Mesothelial cell of epicardium (in vitro differentiated cells): Measurements from ENCODE around the gene MYL10. TPM values are rescaled to one million over a fixed set of nuclear protein-coding genes. Genes with fewer than 3 reads are reported as not detected.
A peak's percentile ranks its signal among the peaks of the same experiment; 100 is the strongest.

Experiments used
- DNase-seq, 2 experiments: peaks; one replicate each; pipeline ENCODE4 v3.0.0; 2021; ENCODE audit warnings: low spot score in 2 of 2; ENCODE audit not compliant: unreplicated experiment in 2 of 2
- H3K27ac Mint-ChIP-seq: 2 replicates; pipeline ENCODE4 v1.8.0; 2021; ENCODE audit warnings: mixed read lengths
- H3K27me3 Mint-ChIP-seq: 2 replicates; pipeline ENCODE4 v1.8.0; 2021; ENCODE audit warnings: low read depth, mixed read lengths
- H3K36me3 Mint-ChIP-seq: 2 replicates; pipeline ENCODE4 v1.8.0; 2021; ENCODE audit warnings: mixed read lengths
- H3K4me1 Mint-ChIP-seq: 2 replicates; pipeline ENCODE4 v1.8.0; 2021; ENCODE audit warnings: mixed read lengths
- H3K4me3 Mint-ChIP-seq: 2 replicates; pipeline ENCODE4 v1.8.0; 2021; ENCODE audit warnings: mild to moderate bottlenecking, moderate library complexity, mixed read lengths
- H3K9me3 Mint-ChIP-seq: 2 replicates; pipeline ENCODE4 v1.8.0; 2021; ENCODE audit warnings: mixed read lengths
- total RNA-seq: library from RNA; stranded (reverse); gene quantifications from 3 replicates; pipeline ENCODE4 v1.2.1, GENCODE V29; 2021
- TF ChIP-seq, protein P1 (sequence below): fragments of 200-600 bp; sonication (generic); IDR thresholded peaks from one replicate; pipeline ENCODE4 v1.5.0; 2021; ENCODE audit warnings: antibody characterized with exemption; ENCODE audit not compliant: unreplicated experiment

The MYL10 gene
- total RNA-seq, 1 donor from 2014 or later: not detected

GRCh38 chr7:101630591-101630990, 1.5 kb upstream of the MYL10 start:
- Mint-ChIP-seq H3K27ac (no peak overlapping the region), H3K9me3 (no peaks in the 10 kb centered on the region), H3K4me3 (no peak overlapping the region), H3K27me3 (peaks cover 11% of the 10 kb centered on the region), H3K4me1 (peaks cover 16% of the 10 kb centered on the region), H3K36me3 (no peaks in the 10 kb centered on the region)
- TF ChIP-seq, protein P1, sequence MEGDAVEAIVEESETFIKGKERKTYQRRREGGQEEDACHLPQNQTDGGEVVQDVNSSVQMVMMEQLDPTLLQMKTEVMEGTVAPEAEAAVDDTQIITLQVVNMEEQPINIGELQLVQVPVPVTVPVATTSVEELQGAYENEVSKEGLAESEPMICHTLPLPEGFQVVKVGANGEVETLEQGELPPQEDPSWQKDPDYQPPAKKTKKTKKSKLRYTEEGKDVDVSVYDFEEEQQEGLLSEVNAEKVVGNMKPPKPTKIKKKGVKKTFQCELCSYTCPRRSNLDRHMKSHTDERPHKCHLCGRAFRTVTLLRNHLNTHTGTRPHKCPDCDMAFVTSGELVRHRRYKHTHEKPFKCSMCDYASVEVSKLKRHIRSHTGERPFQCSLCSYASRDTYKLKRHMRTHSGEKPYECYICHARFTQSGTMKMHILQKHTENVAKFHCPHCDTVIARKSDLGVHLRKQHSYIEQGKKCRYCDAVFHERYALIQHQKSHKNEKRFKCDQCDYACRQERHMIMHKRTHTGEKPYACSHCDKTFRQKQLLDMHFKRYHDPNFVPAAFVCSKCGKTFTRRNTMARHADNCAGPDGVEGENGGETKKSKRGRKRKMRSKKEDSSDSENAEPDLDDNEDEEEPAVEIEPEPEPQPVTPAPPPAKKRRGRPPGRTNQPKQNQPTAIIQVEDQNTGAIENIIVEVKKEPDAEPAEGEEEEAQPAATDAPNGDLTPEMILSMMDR: no peak
- no peak for DNase-seq

- Mint-ChIP-seq H3K4me3 (no peak overlapping the region), H3K27me3 (peaks cover 26% of the 10 kb centered on the region), H3K27ac (no peak overlapping the region), H3K36me3 (no peaks in the 10 kb centered on the region), H3K4me1 (peaks cover 30% of the 10 kb centered on the region), H3K9me3 (no peaks in the 10 kb centered on the region)
- TF ChIP-seq, protein P1: no peak
- no peak for DNase-seq
Measured at GRCh38 chr7:101628522-101628921, 574 bp downstream of the MYL10 start.

DNA sequence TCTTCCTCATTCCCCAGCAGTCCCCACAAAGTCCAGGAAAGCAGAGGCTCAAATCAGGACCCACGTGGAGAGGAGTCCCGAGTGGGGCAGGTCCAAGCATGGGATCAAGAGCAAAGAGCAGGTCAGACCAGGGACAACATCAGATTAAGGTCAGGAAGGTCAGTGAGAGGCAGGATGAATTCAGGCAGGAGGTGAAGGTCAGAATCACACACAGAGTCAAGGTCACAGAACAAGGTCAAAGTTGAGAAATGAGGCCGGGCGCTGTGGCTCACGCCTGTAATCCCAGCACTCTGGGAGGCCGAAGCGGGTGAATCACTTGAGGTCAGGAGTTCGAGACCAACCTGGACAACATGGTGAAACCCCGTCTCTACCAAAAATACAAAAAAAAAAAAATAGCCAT, 2.3 kb downstream of the MYL10 start:
- TF ChIP-seq, protein P1: no peak
- no peak overlapping the region for H3K27ac Mint-ChIP-seq

GRCh38 chr7:101626069-101626671, 2.9 kb downstream of the MYL10 start:
- no peaks in the 10 kb centered on the region for H3K36me3 Mint-ChIP-seq
- TF ChIP-seq, protein P1: no peak
- H3K4me1 Mint-ChIP-seq: peaks cover 25% of the 10 kb centered on the region
- no peak overlapping the region for H3K4me3 Mint-ChIP-seq
- no peaks in the 10 kb centered on the region for H3K9me3 Mint-ChIP-seq
- DNase-seq: no peak
- peaks cover 26% of the 10 kb centered on the region for H3K27me3 Mint-ChIP-seq
- H3K27ac Mint-ChIP-seq: no peak overlapping the region

More for the DNA sequence above, 2.3 kb downstream of the MYL10 start:
- Mint-ChIP-seq H3K4me3 (no peak overlapping the region), H3K4me1 (peaks cover 29% of the 10 kb centered on the region), H3K36me3 (no peaks in the 10 kb centered on the region), H3K9me3 (no peaks in the 10 kb centered on the region), H3K27me3 (peaks cover 26% of the 10 kb centered on the region)
- DNase-seq: no peak

DNA sequence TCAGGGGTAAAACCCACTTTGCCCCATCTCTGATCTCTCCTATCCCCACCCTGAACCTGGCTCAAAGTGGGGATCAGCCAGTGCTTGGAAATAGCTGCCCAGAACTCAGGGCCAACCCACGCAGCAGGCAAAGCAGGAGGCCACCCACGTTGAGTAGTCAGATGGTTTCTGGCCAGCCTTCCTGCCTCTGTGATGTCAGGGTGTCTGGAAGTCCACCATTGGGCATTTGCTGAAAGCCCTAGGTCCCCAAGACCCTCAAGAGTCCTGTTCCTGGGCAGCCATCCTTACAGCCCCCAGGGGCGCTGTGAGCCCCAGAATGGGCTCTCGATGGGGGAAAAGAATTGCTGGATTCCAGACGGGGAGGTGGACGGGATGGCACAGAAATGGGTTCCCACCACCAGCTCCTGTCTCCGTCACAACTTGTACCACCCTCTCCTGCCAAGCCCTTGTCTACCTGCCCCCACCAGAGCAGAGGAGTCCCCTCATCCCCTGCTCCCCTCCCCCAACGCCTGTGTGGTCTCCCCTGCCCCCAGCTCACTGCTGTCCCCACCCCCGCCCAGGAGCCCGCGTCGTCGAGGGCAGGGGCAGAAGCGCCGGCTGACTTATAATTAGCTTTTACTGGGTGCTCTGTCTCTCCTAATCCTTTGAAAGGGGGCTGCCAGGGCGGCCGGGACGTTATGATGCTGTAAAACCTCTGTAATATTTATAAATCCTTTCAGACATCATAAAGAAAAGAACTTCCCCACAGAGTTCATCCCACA, 3.9 kb downstream of the MYL10 start:
- Mint-ChIP-seq H3K4me3 (no peak overlapping the region), H3K27me3 (peaks cover 24% of the 10 kb centered on the region), H3K4me1 (peaks cover 23% of the 10 kb centered on the region), H3K36me3 (no peaks in the 10 kb centered on the region), H3K9me3 (no peaks in the 10 kb centered on the region), H3K27ac (peak overlapping the region; percentile 86)
- DNase-seq: no peak
- TF ChIP-seq, protein P1: no peak
